Activated T-helper 2 cell treated with anti-CD3 and anti-CD28 coated beads, Interferon-gamma antibody, Interleukin-2, Interleukin-4, amounts not matched to agents 10 μg/mL and 5 μg/mL and 100 μg/mL, durations not matched to agents 14 hours and 24 hours and 36 hours (primary cell): ENCODE data around the gene TNRC6B. TPM values are rescaled to one million over a fixed set of nuclear protein-coding genes. Genes with fewer than 3 reads are reported as not detected.

Source experiments
- DNase-seq: peaks from one replicate; pipeline ENCODE4 v3.0.0; 2021; ENCODE audit warnings: low spot score
- H3K27ac Mint-ChIP-seq: one replicate; pipeline ENCODE4 v1.8.0; 2021; ENCODE audit warnings: mixed read lengths
- H3K27me3 Mint-ChIP-seq: one replicate; pipeline ENCODE4 v1.8.0; 2021; ENCODE audit warnings: low read depth, mixed read lengths
- H3K36me3 Mint-ChIP-seq: one replicate; pipeline ENCODE4 v1.8.0; 2021; ENCODE audit warnings: low read depth, mixed read lengths
- H3K4me1 Mint-ChIP-seq: one replicate; pipeline ENCODE4 v1.8.0; 2021; ENCODE audit warnings: low read depth, mixed read lengths
- H3K4me3 Mint-ChIP-seq: one replicate; pipeline ENCODE4 v1.8.0; 2021; ENCODE audit warnings: low read depth, mild to moderate bottlenecking, moderate library complexity, mixed read lengths
- H3K9me3 Mint-ChIP-seq: one replicate; pipeline ENCODE4 v1.8.0; 2021; ENCODE audit warnings: mixed read lengths
- intact Hi-C: fragments of 100-400 bp; cut with micrococcal nuclease; formaldehyde crosslinking; loops from one replicate; pipeline ENCODE4 v1.15.1; 2023
- total RNA-seq: library from RNA; stranded (reverse); gene quantifications from 2 replicates; pipeline ENCODE4 v1.2.3, GENCODE V29; 2022

The TNRC6B gene
- total RNA-seq, 1 donor from 2014 or later = 28.0 TPM

DNA sequence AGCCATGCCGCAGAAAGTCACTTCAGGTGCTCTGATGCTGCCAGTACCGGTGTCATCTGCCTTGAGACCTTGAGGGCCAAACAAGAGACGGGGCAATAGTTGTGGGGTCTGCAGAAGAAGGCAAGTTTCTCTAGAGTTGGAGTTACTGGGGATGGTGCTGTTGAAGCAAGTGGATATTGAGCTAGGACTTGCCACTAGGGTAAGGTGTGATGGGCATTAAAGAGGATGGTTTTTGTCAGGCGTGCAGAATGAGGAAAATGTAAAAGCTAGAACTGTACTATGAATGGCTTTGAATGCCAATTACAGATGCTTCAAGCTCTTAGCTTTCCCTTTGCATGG is 61.6 kb downstream of the TNRC6B start:
- Mint-ChIP-seq H3K4me3 (no peak overlapping the region), H3K27ac (no peak overlapping the region), H3K9me3 (no peaks in the 10 kb centered on the region), H3K4me1 (peaks cover 57% of the 10 kb centered on the region), H3K36me3 (peaks cover 7% of the 10 kb centered on the region), H3K27me3 (no peaks in the 10 kb centered on the region)
- intact Hi-C loops = no loop called here
- DNase-seq = no peak

GRCh38 chr22:40240160-40240559 is 62.4 kb downstream of the TNRC6B start:
- Mint-ChIP-seq H3K4me3 (no peak overlapping the region), H3K4me1 (peaks cover 62% of the 10 kb centered on the region)

GRCh38 chr22:40240686-40241085 is 63.0 kb downstream of the TNRC6B start:
- DNase-seq = no peak
- Mint-ChIP-seq H3K4me3 (no peak overlapping the region), H3K9me3 (no peaks in the 10 kb centered on the region), H3K27ac (peak overlapping the region; percentile 62), H3K27me3 (no peaks in the 10 kb centered on the region), H3K4me1 (peaks cover 65% of the 10 kb centered on the region), H3K36me3 (peaks cover 11% of the 10 kb centered on the region)
- intact Hi-C loops = loop anchor here (2.0 to 5.0 kb wide), 3 partner anchors 43 to 107 kb away; partner anchors contain the start of genes ADSL and TNRC6B

More at GRCh38 chr22:40240160-40240559, 62.4 kb downstream of the TNRC6B start:
- H3K36me3 Mint-ChIP-seq = peaks cover 7% of the 10 kb centered on the region
- H3K9me3 Mint-ChIP-seq = no peaks in the 10 kb centered on the region
- no peaks in the 10 kb centered on the region for H3K27me3 Mint-ChIP-seq
- intact Hi-C loops = loop anchor here (2.0 to 5.0 kb wide), 3 partner anchors 43 to 107 kb away; partner anchors contain the start of genes ADSL and TNRC6B
- H3K27ac Mint-ChIP-seq = no peak overlapping the region
- no peak for DNase-seq

GRCh38 chr22:40241200-40241763 is 63.6 kb downstream of the TNRC6B start:
- intact Hi-C loops = loop anchor here (2.0 to 5.0 kb wide), 3 partner anchors 44 to 106 kb away; partner anchors contain the start of genes ADSL and TNRC6B
- H3K4me3 Mint-ChIP-seq = no peak overlapping the region
- no peaks in the 10 kb centered on the region for H3K27me3 Mint-ChIP-seq
- no peaks in the 10 kb centered on the region for H3K9me3 Mint-ChIP-seq
- DNase-seq = no peak
- H3K27ac Mint-ChIP-seq = peak overlapping the region; percentile 62
- H3K4me1 Mint-ChIP-seq = peaks cover 65% of the 10 kb centered on the region
- peaks cover 11% of the 10 kb centered on the region for H3K36me3 Mint-ChIP-seq

DNA sequence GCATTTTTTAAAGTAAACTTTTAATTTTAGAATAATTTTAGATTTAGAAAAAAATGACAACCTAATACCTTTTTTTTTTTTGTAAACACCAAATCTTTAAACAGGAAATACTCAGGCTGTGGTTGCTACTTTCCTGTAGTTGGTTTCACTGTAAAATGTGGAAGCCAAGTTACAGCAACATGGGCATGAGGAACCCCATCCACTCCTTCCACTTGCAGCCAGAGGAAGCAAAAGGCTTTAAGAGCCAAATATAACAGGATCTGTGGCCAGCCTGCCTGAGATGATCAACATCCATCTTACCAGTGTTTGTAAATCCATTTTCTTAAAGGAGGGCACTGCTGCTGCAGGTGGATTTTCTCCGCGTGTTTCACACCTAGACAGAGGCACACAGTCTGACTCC is 66.2 kb downstream of the TNRC6B start:
- peak overlapping the region; percentile 17 for H3K27ac Mint-ChIP-seq
- intact Hi-C loops = loop anchor here (5.0 kb wide), 2 partner anchors 47 to 103 kb away; partner anchors contain the start of gene ADSL
- peaks cover 64% of the 10 kb centered on the region for H3K4me1 Mint-ChIP-seq
- H3K36me3 Mint-ChIP-seq = peaks cover 20% of the 10 kb centered on the region
- DNase-seq = no peak
- no peaks in the 10 kb centered on the region for H3K9me3 Mint-ChIP-seq
- H3K27me3 Mint-ChIP-seq = no peaks in the 10 kb centered on the region
- peak overlapping the region; percentile 21 for H3K4me3 Mint-ChIP-seq

GRCh38 chr22:40244586-40244985 is 66.9 kb downstream of the TNRC6B start:
- Mint-ChIP-seq H3K27ac (no peak overlapping the region), H3K4me3 (no peak overlapping the region), H3K4me1 (peaks cover 66% of the 10 kb centered on the region), H3K9me3 (no peaks in the 10 kb centered on the region), H3K27me3 (no peaks in the 10 kb centered on the region), H3K36me3 (peaks cover 20% of the 10 kb centered on the region)
- no peak for DNase-seq
- intact Hi-C loops = loop anchor here (5.0 kb wide), 2 partner anchors 47 to 103 kb away; partner anchors contain the start of gene ADSL

GRCh38 chr22:40247976-40248375 is 70.3 kb downstream of the TNRC6B start:
- no peaks in the 10 kb centered on the region for H3K27me3 Mint-ChIP-seq
- peaks cover 25% of the 10 kb centered on the region for H3K36me3 Mint-ChIP-seq
- peak; percentile 57 for DNase-seq
- H3K4me3 Mint-ChIP-seq = no peak overlapping the region
- peaks cover 67% of the 10 kb centered on the region for H3K4me1 Mint-ChIP-seq
- H3K27ac Mint-ChIP-seq = peak overlapping the region; percentile 60
- no peaks in the 10 kb centered on the region for H3K9me3 Mint-ChIP-seq
- intact Hi-C loops = loop anchor here (5.0 kb wide), 1 partner anchor 191 kb away; no protein-coding TSS in a partner anchor

DNA sequence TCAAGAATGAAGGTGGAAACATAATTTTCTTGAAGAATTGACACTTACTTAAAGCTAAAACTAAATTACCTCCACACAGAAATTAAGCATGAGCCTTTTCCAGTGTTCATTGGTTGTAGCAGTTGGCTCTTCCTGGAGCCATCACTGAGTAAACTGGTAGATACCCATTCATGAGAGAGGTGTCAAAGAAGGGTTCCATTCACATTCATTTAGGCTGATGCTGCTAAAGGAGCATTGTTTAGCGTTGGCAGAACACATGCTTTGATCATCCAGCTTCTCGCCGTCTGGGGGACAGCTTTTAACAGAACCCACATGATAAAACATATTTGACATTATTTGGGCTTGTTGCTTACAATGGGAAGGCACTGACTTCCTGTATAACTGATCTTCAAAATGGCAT is 71.6 kb downstream of the TNRC6B start:
- intact Hi-C loops = loop anchor here (5.0 kb wide), 1 partner anchor 192 kb away; no protein-coding TSS in a partner anchor

GRCh38 chr22:40250608-40251007 is 72.9 kb downstream of the TNRC6B start:
- H3K36me3 Mint-ChIP-seq = peaks cover 34% of the 10 kb centered on the region
- intact Hi-C loops = loop anchor here (1.0 to 2.0 kb wide), 2 partner anchors 8 to 34 kb away; no protein-coding TSS in a partner anchor
- no peak for DNase-seq
- H3K27ac Mint-ChIP-seq = peak overlapping the region; percentile 51
- no peaks in the 10 kb centered on the region for H3K9me3 Mint-ChIP-seq
- H3K4me3 Mint-ChIP-seq = no peak overlapping the region
- peaks cover 54% of the 10 kb centered on the region for H3K4me1 Mint-ChIP-seq
- no peaks in the 10 kb centered on the region for H3K27me3 Mint-ChIP-seq

More for the DNA sequence above, 71.6 kb downstream of the TNRC6B start:
- DNase-seq = no peak
- Mint-ChIP-seq H3K36me3 (peaks cover 36% of the 10 kb centered on the region), H3K4me1 (peaks cover 61% of the 10 kb centered on the region), H3K27me3 (no peaks in the 10 kb centered on the region), H3K4me3 (no peak overlapping the region), H3K9me3 (no peaks in the 10 kb centered on the region), H3K27ac (no peak overlapping the region)

GRCh38 chr22:40251106-40251505 is 73.4 kb downstream of the TNRC6B start:
- H3K27me3 Mint-ChIP-seq = no peaks in the 10 kb centered on the region
- H3K9me3 Mint-ChIP-seq = no peaks in the 10 kb centered on the region
- peaks cover 53% of the 10 kb centered on the region for H3K4me1 Mint-ChIP-seq
- peaks cover 30% of the 10 kb centered on the region for H3K36me3 Mint-ChIP-seq
- DNase-seq = no peak
- no peak overlapping the region for H3K4me3 Mint-ChIP-seq
- intact Hi-C loops = loop anchor here (2.0 kb wide), 1 partner anchor 34 kb away; no protein-coding TSS in a partner anchor
- H3K27ac Mint-ChIP-seq = peak overlapping the region; percentile 51

GRCh38 chr22:40252146-40252545 is 74.4 kb downstream of the TNRC6B start:
- intact Hi-C loops = no loop called here
- Mint-ChIP-seq H3K4me3 (no peak overlapping the region), H3K36me3 (peaks cover 33% of the 10 kb centered on the region)

GRCh38 chr22:40256516-40256915 is 78.8 kb downstream of the TNRC6B start:
- Mint-ChIP-seq H3K4me1 (peaks cover 28% of the 10 kb centered on the region), H3K36me3 (peaks cover 44% of the 10 kb centered on the region), H3K9me3 (no peaks in the 10 kb centered on the region), H3K27me3 (no peaks in the 10 kb centered on the region), H3K4me3 (no peak overlapping the region), H3K27ac (peak overlapping the region; percentile 19)
- intact Hi-C loops = no loop called here
- no peak for DNase-seq

More at GRCh38 chr22:40252146-40252545, 74.4 kb downstream of the TNRC6B start:
- H3K9me3 Mint-ChIP-seq = no peaks in the 10 kb centered on the region
- H3K27me3 Mint-ChIP-seq = no peaks in the 10 kb centered on the region
- H3K4me1 Mint-ChIP-seq = peaks cover 53% of the 10 kb centered on the region
- no peak for DNase-seq
- H3K27ac Mint-ChIP-seq = peak overlapping the region; percentile 20

GRCh38 chr22:40258017-40258416 is 80.3 kb downstream of the TNRC6B start:
- H3K27ac Mint-ChIP-seq = peak overlapping the region; percentile 75
- peaks cover 22% of the 10 kb centered on the region for H3K4me1 Mint-ChIP-seq
- no peak overlapping the region for H3K4me3 Mint-ChIP-seq
- peaks cover 49% of the 10 kb centered on the region for H3K36me3 Mint-ChIP-seq
- no peak for DNase-seq
- H3K27me3 Mint-ChIP-seq = no peaks in the 10 kb centered on the region
- intact Hi-C loops = loop anchor here (1.0 kb wide), 1 partner anchor 8 kb away; no protein-coding TSS in a partner anchor
- no peaks in the 10 kb centered on the region for H3K9me3 Mint-ChIP-seq
